Kidney (tissue), 14 donors: ENCODE data around the gene CD79A. TPM values are rescaled to one million over a fixed set of nuclear protein-coding genes. Genes with fewer than 3 reads are reported as not detected.

Experiments
- DNase-seq, 5 donors: peaks; one replicate each; pipeline ENCODE4 v3.0.0-alpha.2; 2013 to 2020
- FAIRE-seq: peaks from 2 replicates; lab custom pipeline; 2012; peaks lifted over from hg19 to GRCh38; lab: Jason Lieb, UNC
- H3K27ac ChIP-seq, 2 donors: one replicate each; pipeline ENCODE4 v1.7.0; 2013; ENCODE audit warnings: low read depth in 2 of 2, low read length in 2 of 2, inconsistent platforms in 1 of 2
- H3K27me3 ChIP-seq: one replicate; pipeline ENCODE4 v1.7.1; 2013; ENCODE audit warnings: low read length, inconsistent platforms; ENCODE audit not compliant: control insufficient read depth, insufficient read depth
- H3K36me3 ChIP-seq, 3 donors: one replicate each; pipeline versions ENCODE4 v1.7.0 to v1.7.1; 2013; ENCODE audit warnings: low read length in 3 of 3, control low read depth in 1 of 3, inconsistent platforms in 1 of 3; ENCODE audit not compliant: insufficient read depth in 3 of 3, control insufficient read depth in 2 of 3
- H3K4me1 ChIP-seq, 3 donors: one replicate each; pipeline versions ENCODE4 v1.7.0 to v1.7.1; 2013; ENCODE audit warnings: low read length in 3 of 3, inconsistent platforms in 1 of 3, low read depth in 1 of 3; ENCODE audit not compliant: control insufficient read depth in 2 of 3, insufficient read depth in 2 of 3
- H3K4me3 ChIP-seq, 3 donors: one replicate each; pipeline versions ENCODE4 v1.7.0 to v1.8.1; 2013; ENCODE audit warnings: low read length in 3 of 3, control low read depth in 1 of 3, inconsistent platforms in 1 of 3
- H3K9ac ChIP-seq, 3 donors: one replicate each; pipeline versions ENCODE4 v1.7.0 to v1.7.1; 2013; ENCODE audit warnings: low read length in 3 of 3, control low read depth in 1 of 3, inconsistent platforms in 1 of 3
- H3K9me3 ChIP-seq, 3 donors: one replicate each; pipeline versions ENCODE4 v1.7.0 to v1.7.1; 2013; ENCODE audit warnings: low read length in 3 of 3, control low read depth in 1 of 3, inconsistent platforms in 1 of 3; ENCODE audit not compliant: control insufficient read depth in 2 of 3, insufficient read depth in 1 of 3
- intact Hi-C: fragments of 100-400 bp; cut with DNase I; formaldehyde crosslinking; loops from one replicate; pipeline ENCODE4 v1.11.1; 2022
- polyA plus RNA-seq: library from polyadenylated mRNA; stranded (reverse); fragments of 350-450 nt; fragmentation: Illumina TruSeq; extraction: RNeasy Lipid Tissue Mini Kit (QIAGEN cat#74804); gene quantifications from one replicate; pipeline ENCODE4 v1.2.3, GENCODE V29; 2014; ENCODE audit warnings: low read depth, low replicate concordance; ENCODE audit not compliant: insufficient read depth
- total RNA-seq: library from RNA; stranded (reverse); fragmentation: NEBNext Ultra II Directional; extraction: Animal tissue kit (Norgen Biotek cat#: 25700); gene quantifications from one replicate; pipeline ENCODE4 v1.2.1, GENCODE V29; 2021
- TF ChIP-seq, protein P1 (sequence below): IDR thresholded peaks from 3 replicates; pipeline ENCODE4 v1.5.1; 2012; ENCODE audit warnings: mild to moderate bottlenecking, moderate library complexity, borderline replicate concordance; ENCODE audit not compliant: insufficient read depth; ENCODE audit errors: extremely low read depth
- donor health status: control.
- donor health status: control.
- donor health status: control.
- donor health status: control.
- donor health status: control.
- donor health status: DM: yes; HTN: yes; CAD: no.
- donor health status: Normal renal cell carcinoma (clear cell type).

Gene CD79A
- total and polyA plus RNA-seq, 2 donors from 2014 or later: 0.32 to 11.0 TPM

GRCh38 chr19:41904118-41904870 is 27.2 kb downstream of the CD79A start:
- FAIRE-seq: no peak
- H3K36me3 ChIP-seq: peaks cover 2 to 52% (median 17%) of the 10 kb centered on the region in 3 donors
- no peak for DNase-seq
- no peaks in the 10 kb centered on the region for H3K4me1 ChIP-seq
- no peak overlapping the region for H3K27ac ChIP-seq
- no peaks in the 10 kb centered on the region for H3K27me3 ChIP-seq
- intact Hi-C loops: no loop called here
- no peak overlapping the region for H3K9ac ChIP-seq
- H3K4me3 ChIP-seq: no peak overlapping the region
- no peaks in the 10 kb centered on the region for H3K9me3 ChIP-seq
- TF ChIP-seq, protein P1, sequence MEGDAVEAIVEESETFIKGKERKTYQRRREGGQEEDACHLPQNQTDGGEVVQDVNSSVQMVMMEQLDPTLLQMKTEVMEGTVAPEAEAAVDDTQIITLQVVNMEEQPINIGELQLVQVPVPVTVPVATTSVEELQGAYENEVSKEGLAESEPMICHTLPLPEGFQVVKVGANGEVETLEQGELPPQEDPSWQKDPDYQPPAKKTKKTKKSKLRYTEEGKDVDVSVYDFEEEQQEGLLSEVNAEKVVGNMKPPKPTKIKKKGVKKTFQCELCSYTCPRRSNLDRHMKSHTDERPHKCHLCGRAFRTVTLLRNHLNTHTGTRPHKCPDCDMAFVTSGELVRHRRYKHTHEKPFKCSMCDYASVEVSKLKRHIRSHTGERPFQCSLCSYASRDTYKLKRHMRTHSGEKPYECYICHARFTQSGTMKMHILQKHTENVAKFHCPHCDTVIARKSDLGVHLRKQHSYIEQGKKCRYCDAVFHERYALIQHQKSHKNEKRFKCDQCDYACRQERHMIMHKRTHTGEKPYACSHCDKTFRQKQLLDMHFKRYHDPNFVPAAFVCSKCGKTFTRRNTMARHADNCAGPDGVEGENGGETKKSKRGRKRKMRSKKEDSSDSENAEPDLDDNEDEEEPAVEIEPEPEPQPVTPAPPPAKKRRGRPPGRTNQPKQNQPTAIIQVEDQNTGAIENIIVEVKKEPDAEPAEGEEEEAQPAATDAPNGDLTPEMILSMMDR: no peak

GRCh38 chr19:41905273-41906002 is 28.4 kb downstream of the CD79A start:
- Histone ChIP-seq H3K36me3 (peaks cover 2 to 49% (median 17%) of the 10 kb centered on the region in 3 donors), H3K9ac (no peak overlapping the region), H3K9me3 (no peaks in the 10 kb centered on the region), H3K27ac (no peak overlapping the region), H3K27me3 (no peaks in the 10 kb centered on the region), H3K4me3 (no peak overlapping the region), H3K4me1 (no peaks in the 10 kb centered on the region)
- FAIRE-seq (no peak), DNase-seq (no peak)
- TF ChIP-seq, protein P1: no peak
- intact Hi-C loops: no loop called here

GRCh38 chr19:41906271-41906670 is 29.2 kb downstream of the CD79A start:
- Histone ChIP-seq H3K27ac (no peak overlapping the region), H3K4me3 (no peak overlapping the region), H3K9ac (no peak overlapping the region), H3K4me1 (no peaks in the 10 kb centered on the region), H3K9me3 (no peaks in the 10 kb centered on the region), H3K27me3 (peaks cover 5% of the 10 kb centered on the region), H3K36me3 (peaks cover 2 to 47% (median 17%) of the 10 kb centered on the region in 3 donors)
- DNase-seq (no peak), FAIRE-seq (no peak)
- TF ChIP-seq, protein P1: no peak
- intact Hi-C loops: no loop called here
